Measurements from ENCODE around the gene NME3. TPM values are rescaled to one million over a fixed set of nuclear protein-coding genes. Genes with fewer than 3 reads are reported as not detected.

NME3 gene
- total and polyA plus RNA-seq, 2 donors (not counting 3 experiments of a cell fraction or from before 2014, with no cell fraction given), result 38.2 to 74.4 TPM

DNA sequence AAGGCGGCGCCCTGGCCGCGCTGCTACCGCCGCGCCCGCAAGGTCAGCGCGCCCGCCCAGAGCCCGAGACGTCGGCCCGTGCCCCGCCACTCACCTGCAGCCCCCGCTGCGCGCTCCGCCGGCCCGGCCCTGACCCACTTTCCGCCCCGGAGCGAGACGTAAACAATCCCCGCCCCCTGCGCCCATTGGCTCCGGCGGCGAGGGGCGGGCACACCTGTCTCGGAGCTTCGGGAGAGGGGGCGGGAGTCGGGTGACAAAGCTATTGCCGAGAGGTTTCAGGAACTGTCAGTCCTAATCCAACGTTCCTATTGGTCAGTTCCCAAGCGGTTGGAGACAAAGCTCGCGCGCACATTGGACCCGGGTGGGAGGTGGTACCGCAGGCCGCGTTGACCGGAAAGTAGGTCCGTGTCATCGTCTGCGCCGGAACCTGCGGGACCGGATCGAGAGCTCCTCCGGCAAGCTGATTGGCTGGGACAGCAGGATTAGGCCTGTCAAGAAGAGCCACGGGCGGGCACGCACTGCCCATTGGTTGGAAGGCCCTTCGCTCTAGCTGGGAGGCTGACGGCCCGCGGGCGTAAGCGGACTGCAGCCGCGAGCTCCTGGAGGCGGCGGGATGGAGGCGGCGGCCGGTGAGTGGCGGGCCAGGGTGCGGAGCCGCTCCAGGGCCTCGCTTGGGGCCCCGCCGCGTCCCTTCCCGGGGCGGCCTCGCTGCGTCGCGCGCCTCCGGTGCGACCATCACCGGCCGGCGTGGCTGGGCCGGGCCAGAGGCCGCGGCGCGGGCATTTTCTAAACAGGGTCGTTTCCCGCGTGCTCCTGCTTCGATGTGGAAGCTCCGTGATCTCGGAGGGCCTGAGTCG is 11.3 kb upstream of the NME3 start, which contains the start of the genes NUBP2 and SPSB3:
Gene NUBP2 (plus strand): TSS at position 553 of the 857 bp plus-strand sequence. CDS start 61 bp downstream, at position 614.
Gene SPSB3 (minus strand): TSS at position 164 of the 857 bp plus-strand sequence. CDS start 1,088 bp downstream, outside the sequence.
- Histone ChIP-seq H3K27ac (ENCODE audit: insufficient read depth, low read depth, low read length) (peak within 1 kb of the TSS; percentile 53), H3K4me2 (ENCODE audit: insufficient read depth, low read length) (peak within 1 kb of the TSS; percentile 85), H3K79me2 (ENCODE audit: control insufficient read depth, insufficient read depth, low read length) (peaks cover 25% of the 10 kb centered on the region), H4K20me1 (replicated peaks; ENCODE audit: control insufficient read depth, extremely low read depth, insufficient read depth, low read length) (no peaks in the 10 kb centered on the region), H3K27me3 (ENCODE audit: control insufficient read depth in 2 of 2, insufficient read depth in 2 of 2, low read length in 2 of 2) (no peaks in the 10 kb centered on the region), H3K4me1 (ENCODE audit: control insufficient read depth, extremely low read depth, insufficient read depth, low read length) (peaks cover 14% of the 10 kb centered on the region), H3K9ac (replicated peaks; ENCODE audit: extremely low read depth, insufficient read depth, low read length) (peak within 1 kb of the TSS; percentile 89), H2AFZ (ENCODE audit: low read depth, low read length) (peak within 1 kb of the TSS; percentile 71), H3K9me3 (replicated peaks; ENCODE audit: control insufficient read depth, insufficient read depth, low read length) (no peaks in the 10 kb centered on the region), H3K4me3 (replicated peaks in 1 of 3; ENCODE audit: insufficient read depth in 1 of 3, low read depth in 1 of 3, low read length in 3 of 3) (peak within 1 kb of the TSS; percentile 70 to 97 (median 90)), H3K36me3 (ENCODE audit: control insufficient read depth in 2 of 2, extremely low read depth in 1 of 2, insufficient read depth in 2 of 2, low read length in 2 of 2) (peaks cover 0 to 32% of the 10 kb centered on the region in 2 experiments), H3K9me1 (replicated peaks; ENCODE audit: control insufficient read depth, extremely low read depth, insufficient read depth, low read length) (no peaks in the 10 kb centered on the region)
- dilution Hi-C loops (cut with MboI; ENCODE audit: extremely low pct_ligation_motif_present, low sequenced_read_pairs), result no loop called here
- BruUV-seq (replicated peaks), result no TSS peak
- POLR2A ChIA-PET, result interaction anchor here (0.6 to 1.2 kb wide), 7 partner anchors 8 to 362 kb away, joined by 3 to 6 read pairs (median 3); partner anchors contain the start of genes EME2, FAHD1, HAGH and JPT2
- DNase-seq (ENCODE audit: low read depth, low spot score) (peak; percentile 100), FAIRE-seq (peak; percentile 100)
- CTCF ChIA-PET, result interaction anchor here (0.6 to 1.7 kb wide), 9 partner anchors 9 to 488 kb away, joined by 3 to 16 read pairs (median 3); partner anchors contain the start of genes EME2, FAHD1, HAGH and MAPK8IP3
- intact Hi-C loops (cut with micrococcal nuclease), result loop anchor here (1.0 to 10.0 kb wide), 4 partner anchors 9 to 478 kb away; partner anchors contain the start of genes FAHD1, HAGH, MRPS34 and UBE2I
- peak; percentile 71 for TF ChIP-seq POLR2AphosphoS5 (IDR thresholded peaks at IDR 0.05; ENCODE audit: insufficient read depth, low read depth, low read length)
- TF ChIP-seq, protein P1, sequence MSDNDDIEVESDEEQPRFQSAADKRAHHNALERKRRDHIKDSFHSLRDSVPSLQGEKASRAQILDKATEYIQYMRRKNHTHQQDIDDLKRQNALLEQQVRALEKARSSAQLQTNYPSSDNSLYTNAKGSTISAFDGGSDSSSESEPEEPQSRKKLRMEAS (IDR thresholded peaks at IDR 0.05; ENCODE audit: insufficient read depth, insufficient read length), result no peak
- TF ChIP-seq, protein P2, sequence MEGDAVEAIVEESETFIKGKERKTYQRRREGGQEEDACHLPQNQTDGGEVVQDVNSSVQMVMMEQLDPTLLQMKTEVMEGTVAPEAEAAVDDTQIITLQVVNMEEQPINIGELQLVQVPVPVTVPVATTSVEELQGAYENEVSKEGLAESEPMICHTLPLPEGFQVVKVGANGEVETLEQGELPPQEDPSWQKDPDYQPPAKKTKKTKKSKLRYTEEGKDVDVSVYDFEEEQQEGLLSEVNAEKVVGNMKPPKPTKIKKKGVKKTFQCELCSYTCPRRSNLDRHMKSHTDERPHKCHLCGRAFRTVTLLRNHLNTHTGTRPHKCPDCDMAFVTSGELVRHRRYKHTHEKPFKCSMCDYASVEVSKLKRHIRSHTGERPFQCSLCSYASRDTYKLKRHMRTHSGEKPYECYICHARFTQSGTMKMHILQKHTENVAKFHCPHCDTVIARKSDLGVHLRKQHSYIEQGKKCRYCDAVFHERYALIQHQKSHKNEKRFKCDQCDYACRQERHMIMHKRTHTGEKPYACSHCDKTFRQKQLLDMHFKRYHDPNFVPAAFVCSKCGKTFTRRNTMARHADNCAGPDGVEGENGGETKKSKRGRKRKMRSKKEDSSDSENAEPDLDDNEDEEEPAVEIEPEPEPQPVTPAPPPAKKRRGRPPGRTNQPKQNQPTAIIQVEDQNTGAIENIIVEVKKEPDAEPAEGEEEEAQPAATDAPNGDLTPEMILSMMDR (IDR thresholded peaks at IDR 0.05; ENCODE audit: extremely low read depth in 1 of 2, insufficient read depth in 1 of 2, low read depth in 1 of 2, low read length in 2 of 2), result no peak
- peak; percentile 33 for TF ChIP-seq POLR2A (IDR thresholded peaks at IDR 0.05; ENCODE audit: low read depth, low read length)

Data from endothelial cell of umbilical vein (primary cell).